Smooth muscle cell (in vitro differentiated cells): ENCODE data around the gene TRAPPC2B. TPM values are rescaled to one million over a fixed set of nuclear protein-coding genes. Genes with fewer than 3 reads are reported as not detected.

Source experiments
- DNase-seq: peaks from one replicate; lab custom pipeline; 2025; ENCODE audit not compliant: unreplicated experiment; lab: John Stamatoyannopoulos, UW
- H2AFZ ChIP-seq: fragments of 200-600 bp; sonication (generic); 2 replicates; pipeline ENCODE4 v1.6.0; 2016; ENCODE audit warnings: antibody characterized with exemption, low read depth, mild to moderate bottlenecking
- H3F3A ChIP-seq: fragments of 200-600 bp; sonication (generic); 2 replicates; pipeline ENCODE4 v1.6.0; 2017; ENCODE audit warnings: antibody characterized with exemption, low read depth
- H3K27ac ChIP-seq: fragments of 200-600 bp; sonication (generic); 2 replicates; pipeline ENCODE4 v1.5.1; 2016; ENCODE audit warnings: low read depth, mild to moderate bottlenecking
- H3K27me3 ChIP-seq: fragments of 200-600 bp; sonication (generic); 2 replicates; pipeline ENCODE4 v1.6.1; 2016; ENCODE audit warnings: low read depth, mild to moderate bottlenecking
- H3K36me3 ChIP-seq: fragments of 200-600 bp; sonication (generic); 2 replicates; pipeline ENCODE4 v1.5.1; 2016; ENCODE audit warnings: low read depth
- H3K4me1 ChIP-seq: fragments of 200-600 bp; sonication (generic); 2 replicates; pipeline ENCODE4 v1.5.1; 2016; ENCODE audit warnings: low read depth
- H3K4me2 ChIP-seq: fragments of 200-600 bp; sonication (generic); 2 replicates; pipeline ENCODE4 v1.6.0; 2016; ENCODE audit warnings: mild to moderate bottlenecking
- H3K4me3 ChIP-seq: fragments of 200-600 bp; sonication (generic); 2 replicates; pipeline ENCODE4 v1.5.1; 2016; ENCODE audit warnings: mild to moderate bottlenecking
- H3K79me2 ChIP-seq: fragments of 200-600 bp; sonication (generic); 2 replicates; pipeline ENCODE4 v1.6.0; 2016; ENCODE audit warnings: low read depth, mild to moderate bottlenecking
- H3K9ac ChIP-seq: fragments of 200-600 bp; sonication (generic); 2 replicates; pipeline ENCODE4 v1.6.0; 2016; ENCODE audit warnings: low read depth
- H3K9me3 ChIP-seq: fragments of 200-600 bp; sonication (generic); replicated peaks from 2 replicates; pipeline ENCODE4 v1.5.1; 2016; ENCODE audit warnings: low read depth
- H4K20me1 ChIP-seq: fragments of 200-600 bp; sonication (generic); 2 replicates; pipeline ENCODE4 v1.6.0; 2016; ENCODE audit warnings: low read depth
- CTCF ChIP-seq: fragments of 200-600 bp; sonication (generic); IDR thresholded peaks from 2 replicates; pipeline ENCODE4 v1.5.1; 2017; ENCODE audit warnings: borderline replicate concordance, mild to moderate bottlenecking, antibody characterized with exemption; ENCODE audit not compliant: insufficient read depth, poor library complexity, severe bottlenecking
- WGBS: methylation state at CpG from one replicate; pipeline ENCODE4 v1.1.7; 2016; ENCODE audit warnings: low lambda C conversion rate; 5-methylcytosine and 5-hydroxymethylcytosine counted together
- polyA plus RNA-seq: library from polyadenylated mRNA; unstranded; fragments of >200 nt; fragmentation: Nextera tagmentation; extraction: Ambion mirVana; gene quantifications from 2 replicates; pipeline ENCODE4 v1.2.1, GENCODE V29; 2016
- total RNA-seq: library from RNA; depleted of rRNA; stranded (reverse); fragments of >200 nt; gene quantifications from 2 replicates; pipeline ENCODE4 v1.2.3, GENCODE V29; 2014

Gene TRAPPC2B
- total RNA-seq (25.4 and 34.4 TPM in 2 replicates), polyA plus RNA-seq (36.3 and 42.6 TPM in 2 replicates)

GRCh38 chr19:57362997-57363687 lies at the start of gene TRAPPC2B, which contains the start of gene ZNF547:
Gene TRAPPC2B, plus strand, starts transcription at chr19:57363551. Its CDS starts 1,283 bp downstream, at chr19:57364834.
Gene ZNF547, plus strand, starts transcription at chr19:57363551. Its CDS starts 5,005 bp downstream, at chr19:57368556.
- no peaks in the 10 kb centered on the region for H4K20me1 ChIP-seq
- H3K4me3 ChIP-seq: peak within 1 kb of the TSS; percentile 85
- 2% methylated on average over 47 of the region's 47 CpGs for WGBS
- peak within 1 kb of the TSS; percentile 97 for H3K9ac ChIP-seq
- H2AFZ ChIP-seq: peak within 1 kb of the TSS; percentile 89
- peaks cover 8% of the 10 kb centered on the region for H3K4me1 ChIP-seq
- H3K4me2 ChIP-seq: peak within 1 kb of the TSS; percentile 96
- no peaks in the 10 kb centered on the region for H3K36me3 ChIP-seq
- no peaks in the 10 kb centered on the region for H3K9me3 ChIP-seq
- peak within 1 kb of the TSS; percentile 94 for H3K27ac ChIP-seq
- TF ChIP-seq CTCF: no peak
- H3K79me2 ChIP-seq: peaks cover 28% of the 10 kb centered on the region
- peaks cover 7% of the 10 kb centered on the region for H3F3A ChIP-seq
- peak; percentile 90 for DNase-seq
- no peaks in the 10 kb centered on the region for H3K27me3 ChIP-seq

GRCh38 chr19:57314146-57314545 lies 49.2 kb upstream of the TRAPPC2B start:
- Histone ChIP-seq H3F3A (no peaks in the 10 kb centered on the region), H3K4me3 (no peak overlapping the region), H3K79me2 (no peaks in the 10 kb centered on the region), H3K27me3 (peaks cover 32% of the 10 kb centered on the region), H4K20me1 (no peaks in the 10 kb centered on the region), H3K4me1 (no peaks in the 10 kb centered on the region), H3K9ac (no peak overlapping the region), H3K36me3 (no peaks in the 10 kb centered on the region), H3K27ac (no peak overlapping the region), H3K4me2 (no peak overlapping the region), H2AFZ (no peak overlapping the region), H3K9me3 (no peaks in the 10 kb centered on the region)
- TF ChIP-seq CTCF: no peak
- DNase-seq: no peak
- 86% methylated on average over 4 of the region's 4 CpGs for WGBS

GRCh38 chr19:57317503-57317902 lies 45.8 kb upstream of the TRAPPC2B start:
- Histone ChIP-seq H3F3A (no peaks in the 10 kb centered on the region), H2AFZ (no peak overlapping the region), H3K27ac (no peak overlapping the region), H3K9me3 (no peaks in the 10 kb centered on the region), H3K4me3 (peak overlapping the region; percentile 19), H3K79me2 (peaks cover 22% of the 10 kb centered on the region), H3K36me3 (no peaks in the 10 kb centered on the region), H4K20me1 (no peaks in the 10 kb centered on the region), H3K9ac (no peak overlapping the region), H3K27me3 (peaks cover 32% of the 10 kb centered on the region), H3K4me1 (peaks cover 13% of the 10 kb centered on the region), H3K4me2 (peak overlapping the region; percentile 48)
- WGBS: 54% methylated on average over 29 of the region's 29 CpGs
- no peak for DNase-seq
- TF ChIP-seq CTCF: no peak

- no peak for DNase-seq
- 0% methylated on average over 1 of the region's 1 CpG for WGBS
- Histone ChIP-seq H2AFZ (peak overlapping the region; percentile 85), H3K9ac (peak overlapping the region; percentile 96), H3K27ac (peak overlapping the region; percentile 80), H3K27me3 (peaks cover 28% of the 10 kb centered on the region), H4K20me1 (no peaks in the 10 kb centered on the region), H3K9me3 (no peaks in the 10 kb centered on the region), H3K4me3 (peak overlapping the region; percentile 94), H3K79me2 (peaks cover 26% of the 10 kb centered on the region), H3K4me1 (peaks cover 13% of the 10 kb centered on the region), H3K4me2 (peak overlapping the region; percentile 99), H3F3A (no peaks in the 10 kb centered on the region), H3K36me3 (peaks cover 5% of the 10 kb centered on the region)
- no peak for TF ChIP-seq CTCF
Measured at GRCh38 chr19:57319869-57320179, 43.5 kb upstream of the TRAPPC2B start.
